Body of pancreas (tissue), 4 donors: ENCODE results near the gene TTC24.

ENCODE experiments used
- POLR2A ChIP-seq, 3 donors: fragments of 450-650 bp; IDR thresholded peaks; one replicate each; pipeline ENCODE4 v1.6.1; 2016; ENCODE audit warnings: antibody characterized with exemption in 3 of 3, mild to moderate bottlenecking in 2 of 3
- TF ChIP-seq, protein P1 (sequence below), 7 experiments: fragments of 450-650 bp in 4 of 7; fragments of 200-600 bp in 3 of 7; sonication (generic) in 3 of 7; IDR thresholded peaks; one replicate each; pipeline ENCODE4 v1.5.1; 2016 to 2019; ENCODE audit warnings: antibody characterized with exemption in 7 of 7

DNA sequence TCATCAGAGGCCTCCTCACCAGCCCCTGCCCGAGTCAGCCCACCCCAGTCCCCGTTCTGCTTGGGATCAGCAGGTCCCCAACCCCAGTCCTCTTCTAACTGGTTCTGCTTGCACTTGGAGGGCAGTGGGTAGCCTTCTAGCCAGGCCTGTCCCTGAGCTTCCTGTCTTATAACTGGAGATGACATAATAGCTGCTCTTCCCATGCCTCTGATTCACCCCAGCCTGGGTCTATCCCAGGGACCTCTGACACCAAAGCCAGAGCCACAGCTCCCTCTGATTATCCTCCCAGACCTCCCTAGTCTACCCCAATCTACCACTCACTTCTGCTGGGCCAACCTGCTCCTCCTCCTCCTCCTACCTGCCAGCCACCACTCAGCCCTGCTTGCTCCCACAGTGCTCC lies 38.6 kb upstream of the TTC24 start:
- TF ChIP-seq, protein P1, sequence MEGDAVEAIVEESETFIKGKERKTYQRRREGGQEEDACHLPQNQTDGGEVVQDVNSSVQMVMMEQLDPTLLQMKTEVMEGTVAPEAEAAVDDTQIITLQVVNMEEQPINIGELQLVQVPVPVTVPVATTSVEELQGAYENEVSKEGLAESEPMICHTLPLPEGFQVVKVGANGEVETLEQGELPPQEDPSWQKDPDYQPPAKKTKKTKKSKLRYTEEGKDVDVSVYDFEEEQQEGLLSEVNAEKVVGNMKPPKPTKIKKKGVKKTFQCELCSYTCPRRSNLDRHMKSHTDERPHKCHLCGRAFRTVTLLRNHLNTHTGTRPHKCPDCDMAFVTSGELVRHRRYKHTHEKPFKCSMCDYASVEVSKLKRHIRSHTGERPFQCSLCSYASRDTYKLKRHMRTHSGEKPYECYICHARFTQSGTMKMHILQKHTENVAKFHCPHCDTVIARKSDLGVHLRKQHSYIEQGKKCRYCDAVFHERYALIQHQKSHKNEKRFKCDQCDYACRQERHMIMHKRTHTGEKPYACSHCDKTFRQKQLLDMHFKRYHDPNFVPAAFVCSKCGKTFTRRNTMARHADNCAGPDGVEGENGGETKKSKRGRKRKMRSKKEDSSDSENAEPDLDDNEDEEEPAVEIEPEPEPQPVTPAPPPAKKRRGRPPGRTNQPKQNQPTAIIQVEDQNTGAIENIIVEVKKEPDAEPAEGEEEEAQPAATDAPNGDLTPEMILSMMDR (IDR thresholded peaks at IDR 0.05) = no peak
- TF ChIP-seq POLR2A (IDR thresholded peaks at IDR 0.05) = no peak
